HG03520 (cell line): ENCODE measurements around the gene MARCHF2.

Experiments
- ATAC-seq: cut with Tn5 transposase; IDR thresholded peaks from one replicate; pipeline ENCODE4 v1.9.1; 2021; ENCODE audit warnings: mild to moderate bottlenecking, moderate library complexity; ENCODE audit not compliant: unreplicated experiment

Gene MARCHF2

DNA sequence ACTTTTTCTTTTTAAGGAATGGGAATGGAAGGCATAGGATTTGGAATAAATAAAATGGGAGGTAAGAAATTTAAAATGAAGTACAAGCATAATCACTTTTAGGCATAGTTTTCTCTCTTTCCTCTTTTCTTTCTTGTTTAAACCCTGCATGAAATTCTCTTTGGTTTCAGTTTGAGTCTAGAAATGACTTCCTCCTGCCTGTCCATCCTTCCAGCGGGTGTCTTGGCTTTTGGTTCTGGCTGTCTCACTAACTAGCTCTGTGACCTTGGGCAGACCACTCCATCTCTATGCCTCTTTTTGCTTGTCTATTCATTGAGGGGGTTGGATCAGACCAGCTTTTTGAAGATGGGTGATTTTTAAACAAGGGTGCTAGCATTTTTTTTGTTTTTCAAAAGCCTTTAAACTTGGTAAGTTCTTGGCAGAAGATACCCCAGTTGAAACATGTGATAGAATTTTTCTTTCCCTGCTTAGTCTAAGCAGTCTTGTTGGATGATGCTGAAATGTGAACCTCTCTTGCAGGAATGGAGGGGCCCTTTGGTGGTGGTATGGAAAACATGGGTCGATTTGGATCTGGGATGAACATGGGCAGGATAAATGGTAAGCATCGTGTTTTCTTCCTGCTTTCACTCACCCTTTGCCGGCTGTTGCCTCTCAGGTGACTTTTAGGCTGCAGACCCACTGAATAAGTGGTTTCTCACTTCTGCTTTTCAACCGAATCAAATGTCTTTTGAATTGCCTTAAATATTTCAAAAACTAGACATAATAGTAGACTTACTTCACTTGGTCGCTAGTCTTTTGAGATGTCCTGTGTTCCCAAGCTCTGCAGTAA, 60.8 kb downstream of the MARCHF2 start:
- ATAC-seq: peak; percentile 55

DNA sequence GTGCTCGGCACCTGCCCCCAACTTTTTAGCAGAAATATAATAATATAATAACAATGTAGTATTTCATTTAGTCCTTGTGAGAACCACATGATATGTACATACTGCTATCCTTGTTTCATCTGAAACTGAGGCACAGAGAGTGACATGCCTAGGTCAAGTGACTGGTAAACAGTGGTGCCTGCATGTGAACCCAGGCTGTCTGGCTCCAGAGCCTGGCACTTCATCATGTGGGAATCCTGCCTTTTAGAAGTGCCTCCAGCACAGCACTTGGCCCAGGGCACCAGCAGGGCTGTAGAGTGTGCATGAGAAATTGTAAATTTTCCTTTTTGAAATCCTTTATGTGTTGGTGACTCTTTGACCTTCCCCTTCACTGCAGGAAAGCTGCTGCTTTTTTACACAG, 61.9 kb downstream of the MARCHF2 start:
- ATAC-seq: no peak

DNA sequence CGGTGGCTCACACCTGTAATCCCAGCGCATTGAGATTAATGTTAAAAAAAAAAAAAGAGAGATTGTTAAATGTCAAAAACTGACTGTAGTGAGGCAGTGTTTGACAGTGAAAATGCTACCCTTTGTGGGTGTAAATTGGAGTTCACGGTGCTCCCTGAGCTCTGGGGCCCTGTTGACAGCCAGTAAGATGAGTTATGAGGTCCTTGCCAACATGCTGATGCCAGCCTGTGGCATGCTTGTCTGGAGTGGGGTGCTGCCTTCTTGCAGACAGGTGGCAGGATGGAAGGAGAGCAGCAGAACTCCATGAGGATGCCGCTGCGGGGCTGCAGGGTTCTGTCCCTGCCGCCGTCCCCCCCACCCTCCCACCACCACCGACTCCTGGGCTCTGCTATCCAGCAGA, 63.4 kb downstream of the MARCHF2 start:
- ATAC-seq: no peak

DNA sequence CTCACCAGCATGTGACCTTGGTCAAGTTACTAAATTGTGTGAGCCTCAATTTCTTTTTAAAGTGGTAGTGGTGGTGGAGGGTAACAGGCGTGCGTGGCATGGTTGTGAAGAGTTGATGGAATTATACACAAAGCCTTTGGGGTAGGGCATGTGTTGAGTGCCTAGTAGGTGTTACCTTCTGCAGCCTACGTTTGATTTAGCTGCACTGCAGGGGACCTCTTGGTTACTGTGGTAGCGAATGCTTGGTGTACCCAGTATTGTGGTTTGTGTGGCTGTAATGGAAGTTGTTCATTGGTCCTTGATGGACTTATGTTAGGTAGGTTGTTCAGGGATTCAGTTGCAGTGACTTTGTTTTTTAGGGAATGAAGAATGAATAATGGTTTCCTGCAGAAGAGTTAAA, 64.8 kb downstream of the MARCHF2 start:
- ATAC-seq: no peak

DNA sequence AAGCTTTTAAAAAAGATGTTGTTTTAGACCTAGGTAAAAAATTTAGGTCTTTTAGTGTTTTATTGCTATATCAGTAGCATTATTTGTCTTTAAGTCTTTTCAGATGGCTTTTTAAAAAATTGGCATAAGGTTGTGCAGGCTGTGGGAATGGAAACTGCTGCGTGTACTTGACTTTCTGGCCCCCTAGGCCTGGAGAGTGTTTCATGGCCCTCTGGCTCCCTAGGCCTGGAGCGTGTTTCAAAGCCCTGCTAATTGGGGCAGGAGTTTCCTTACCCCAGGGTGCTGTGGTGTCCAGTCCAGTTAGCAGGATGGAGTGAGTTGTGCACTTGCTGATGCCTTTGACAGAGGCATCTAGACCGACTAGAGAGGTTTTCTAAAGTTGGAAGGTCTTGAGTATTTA, 65.5 kb downstream of the MARCHF2 start:
- no peak for ATAC-seq

DNA sequence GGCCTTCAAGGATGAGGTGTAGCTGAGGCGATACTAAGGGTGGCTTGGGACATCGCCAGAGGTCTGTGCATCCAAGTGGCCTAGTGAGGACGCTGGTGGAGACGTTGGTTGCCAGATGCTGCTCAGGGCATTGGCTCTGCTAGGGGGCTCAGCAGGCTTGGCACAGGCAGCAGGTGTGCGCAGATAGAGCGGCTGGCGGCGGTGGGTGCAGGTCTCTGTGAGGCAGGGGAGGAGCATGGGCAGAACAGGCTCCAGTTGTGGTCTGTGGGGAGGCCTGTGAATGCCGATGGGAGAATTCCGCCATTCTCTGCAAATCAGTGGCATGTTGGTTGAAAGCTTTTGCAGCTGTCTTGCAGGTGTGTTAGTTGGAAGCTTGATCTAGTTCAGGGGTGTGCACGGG, 68.1 kb downstream of the MARCHF2 start:
- ATAC-seq: no peak

DNA sequence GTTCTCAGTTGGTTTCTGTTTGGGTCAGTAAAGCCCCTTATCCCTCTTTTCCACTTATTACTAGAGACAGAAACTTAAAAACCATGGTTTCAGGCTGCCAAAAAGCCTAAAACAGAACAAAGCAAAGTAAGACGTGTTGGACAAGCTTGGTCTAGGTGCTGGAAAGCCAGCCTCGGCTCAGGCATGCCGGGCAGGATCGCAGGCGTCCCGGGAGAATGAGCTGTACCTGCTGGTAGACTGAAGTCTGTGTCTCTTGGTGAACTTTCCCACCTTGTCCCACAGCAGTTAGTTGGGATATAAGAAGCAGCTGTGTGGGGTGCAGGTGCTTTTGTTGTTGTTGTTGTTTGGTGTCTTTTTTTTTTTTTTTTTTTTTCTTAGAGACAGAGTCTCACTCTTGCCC, 68.5 kb downstream of the MARCHF2 start:
- ATAC-seq: no peak

DNA sequence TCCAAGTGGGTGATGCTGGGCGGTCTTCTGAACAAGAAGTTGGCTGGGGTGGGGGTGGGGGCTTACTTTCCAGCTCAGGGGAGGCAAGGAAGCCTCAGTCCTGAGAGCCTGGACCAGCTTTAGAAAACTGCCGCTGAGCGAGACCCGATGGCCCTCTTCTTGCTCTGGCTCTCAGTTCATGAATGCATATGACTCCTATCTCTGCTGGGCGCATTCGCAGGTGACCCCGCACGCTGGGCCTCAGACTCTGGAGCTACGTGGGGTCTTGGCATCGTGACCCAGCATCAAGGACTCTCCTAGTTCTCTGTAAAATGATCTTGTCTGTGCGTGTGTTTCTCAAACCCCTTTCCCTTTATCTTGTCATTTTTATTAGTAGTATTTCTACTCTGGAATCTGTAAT, 69.6 kb downstream of the MARCHF2 start:
- ATAC-seq: no peak

DNA sequence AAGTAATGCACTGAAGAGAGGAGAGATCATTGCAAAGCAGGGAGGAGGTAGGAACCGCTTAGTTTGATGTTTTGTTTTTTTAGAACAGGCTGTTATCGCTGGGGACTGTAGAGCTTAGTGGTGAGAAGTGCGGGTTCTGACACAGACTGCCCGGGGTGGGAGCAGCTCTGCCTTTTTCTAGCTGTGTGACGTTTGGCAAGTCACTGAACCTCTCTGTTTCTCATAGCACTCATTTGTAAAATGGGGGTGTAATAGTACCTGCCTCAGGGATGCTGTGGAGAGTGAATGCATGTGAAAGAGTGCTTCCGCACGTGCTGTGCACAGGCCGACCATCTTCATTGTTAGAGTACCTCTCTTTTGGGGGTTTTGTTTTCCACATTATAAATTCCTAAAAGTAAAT, 70.1 kb downstream of the MARCHF2 start:
- no peak for ATAC-seq

DNA sequence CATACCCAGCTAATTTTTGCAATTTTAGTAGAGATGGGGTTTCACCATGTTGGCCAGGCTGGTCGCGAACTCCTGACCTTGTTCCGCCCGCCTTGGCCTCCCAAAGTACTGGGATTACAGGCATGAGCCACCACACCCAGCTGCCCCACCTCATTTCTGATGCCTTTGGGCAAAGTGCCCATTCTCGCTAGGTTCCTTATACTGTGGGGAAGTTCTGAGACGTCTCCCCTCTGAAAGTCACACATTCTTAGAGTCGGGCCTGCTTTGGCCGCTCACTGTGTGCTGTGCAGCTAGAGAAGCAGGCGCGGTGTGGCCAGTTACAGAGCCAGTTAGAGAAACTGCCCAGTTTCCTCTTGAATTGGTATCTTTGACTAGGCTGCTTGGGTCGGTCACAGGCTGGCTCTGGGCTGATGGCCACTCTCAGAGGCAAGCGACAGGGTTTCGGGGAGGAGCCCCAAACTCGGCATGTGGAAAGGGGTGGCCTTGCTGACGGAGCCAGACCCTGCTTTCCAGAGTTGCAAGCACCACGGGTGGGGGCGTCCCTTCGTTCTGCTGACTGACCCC, 71.3 kb downstream of the MARCHF2 start:
- ATAC-seq: no peak

DNA sequence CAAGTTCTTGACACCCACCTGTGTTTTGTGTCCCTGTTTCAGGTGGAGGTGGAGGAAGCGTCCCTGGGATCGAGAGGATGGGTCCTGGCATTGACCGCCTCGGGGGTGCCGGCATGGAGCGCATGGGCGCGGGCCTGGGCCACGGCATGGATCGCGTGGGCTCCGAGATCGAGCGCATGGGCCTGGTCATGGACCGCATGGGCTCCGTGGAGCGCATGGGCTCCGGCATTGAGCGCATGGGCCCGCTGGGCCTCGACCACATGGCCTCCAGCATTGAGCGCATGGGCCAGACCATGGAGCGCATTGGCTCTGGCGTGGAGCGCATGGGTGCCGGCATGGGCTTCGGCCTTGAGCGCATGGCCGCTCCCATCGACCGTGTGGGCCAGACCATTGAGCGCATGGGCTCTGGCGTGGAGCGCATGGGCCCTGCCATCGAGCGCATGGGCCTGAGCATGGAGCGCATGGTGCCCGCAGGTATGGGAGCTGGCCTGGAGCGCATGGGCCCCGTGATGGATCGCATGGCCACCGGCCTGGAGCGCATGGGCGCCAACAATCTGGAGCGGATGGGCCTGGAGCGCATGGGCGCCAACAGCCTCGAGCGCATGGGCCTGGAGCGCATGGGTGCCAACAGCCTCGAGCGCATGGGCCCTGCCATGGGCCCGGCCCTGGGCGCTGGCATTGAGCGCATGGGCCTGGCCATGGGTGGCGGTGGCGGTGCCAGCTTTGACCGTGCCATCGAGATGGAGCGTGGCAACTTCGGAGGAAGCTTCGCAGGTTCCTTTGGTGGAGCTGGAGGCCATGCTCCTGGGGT, 72.7 kb downstream of the MARCHF2 start:
- no peak for ATAC-seq

DNA sequence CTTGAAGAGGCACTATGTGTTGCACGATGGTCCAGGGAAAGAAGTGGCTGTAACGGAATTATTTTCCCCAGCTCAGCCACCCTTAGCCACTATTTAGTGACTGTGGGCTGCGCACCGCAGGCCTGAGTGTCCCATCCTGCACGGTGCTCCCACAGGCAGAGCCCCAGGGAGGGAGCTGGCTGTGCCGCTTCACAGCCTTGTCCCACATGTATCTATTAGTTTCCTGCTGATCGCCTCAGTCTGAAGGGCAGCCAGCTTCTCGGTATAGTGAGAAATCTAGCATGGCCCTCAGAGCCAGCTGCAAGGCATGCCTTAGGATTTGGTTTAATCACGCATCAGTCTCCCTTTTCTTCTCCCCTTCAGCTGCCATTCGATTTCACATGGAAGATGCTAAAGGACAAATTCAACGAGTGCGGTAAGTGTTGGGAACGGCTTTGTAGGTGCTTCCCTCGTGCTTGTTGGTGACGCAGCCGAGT, 73.6 kb downstream of the MARCHF2 start:
- ATAC-seq: no peak

DNA sequence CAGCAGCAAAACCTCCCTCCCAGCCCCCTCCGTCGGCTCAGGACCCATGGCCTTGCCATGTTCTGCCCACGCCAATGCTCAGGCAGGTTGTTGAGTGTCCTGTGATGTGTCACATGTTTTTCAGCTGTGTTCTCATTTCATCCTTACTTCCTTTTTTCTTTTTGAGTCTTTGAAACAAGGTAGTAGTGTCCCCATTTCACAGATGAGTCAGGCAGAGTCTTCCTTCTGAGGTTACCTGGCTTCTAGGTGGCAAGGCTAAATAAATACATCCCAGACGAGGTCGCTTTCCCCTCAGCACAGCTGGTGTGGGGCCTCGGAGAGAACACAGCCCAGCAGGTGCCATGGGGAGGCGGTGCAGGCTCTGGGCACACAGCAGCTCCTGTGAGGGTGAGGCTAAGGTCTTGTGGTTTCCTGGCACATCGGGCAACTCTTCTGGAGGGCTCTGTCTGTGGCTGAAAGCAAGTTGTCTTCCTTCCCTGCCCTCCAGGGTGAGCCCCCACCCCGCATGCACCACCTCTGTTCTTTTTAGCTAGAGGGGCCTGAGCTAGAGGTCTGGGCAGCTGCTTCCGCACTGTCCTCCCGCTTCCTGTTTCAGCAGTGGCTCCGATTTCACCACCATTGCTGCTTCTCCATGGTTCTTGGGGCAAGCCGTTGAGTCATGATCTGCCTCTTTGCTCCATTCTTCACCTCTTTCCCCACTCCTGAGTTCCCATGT, 74.2 kb downstream of the MARCHF2 start:
- ATAC-seq: no peak

DNA sequence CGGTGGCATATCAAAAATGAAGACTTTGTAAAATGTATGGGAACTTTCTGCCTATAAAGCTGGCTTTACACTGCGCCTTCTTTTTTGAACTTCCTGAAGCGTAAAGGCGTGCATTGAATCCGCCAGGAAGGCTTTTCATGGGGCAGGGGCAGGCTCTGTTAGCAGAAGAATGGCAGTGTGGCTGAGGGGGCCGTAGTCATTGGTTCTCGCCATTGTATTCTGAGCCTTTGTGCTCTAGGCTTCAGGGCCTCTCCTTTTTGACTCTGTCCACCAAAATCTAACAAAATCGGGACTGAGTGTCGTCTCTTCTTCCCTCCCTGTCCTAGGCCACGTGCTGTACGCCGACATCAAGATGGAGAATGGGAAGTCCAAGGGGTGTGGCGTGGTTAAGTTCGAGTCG, 75.3 kb downstream of the MARCHF2 start:
- ATAC-seq: no peak
